GM12878 (cell line): ENCODE measurements around the gene VTN. TPM values are rescaled to one million over a fixed set of nuclear protein-coding genes. Genes with fewer than 3 reads are reported as not detected.

ENCODE experiments used
- BMI1 ChIP-seq: fragments of 450-650 bp; IDR thresholded peaks from 2 replicates; pipeline ENCODE4 v1.6.1; 2016; ENCODE audit warnings: mild to moderate bottlenecking, moderate library complexity, borderline replicate concordance
- CEBPB ChIP-seq, 2 experiments: fragments of 150-350 bp in 1 of 2; IDR thresholded peaks; 2 replicates each; pipeline ENCODE4 v1.6.1; 2012 to 2014; ENCODE audit warnings: low read depth in 2 of 2, low read length in 2 of 2, borderline replicate concordance in 1 of 2, inconsistent platforms in 1 of 2
- CUX1 ChIP-seq: IDR thresholded peaks from 2 replicates; pipeline ENCODE4 v1.6.1; 2012; ENCODE audit warnings: improper control_type of control experiment, low read depth, low read length; ENCODE audit not compliant: insufficient replicate concordance
- IKZF2 ChIP-seq, 2 experiments: fragments of 450-650 bp; IDR thresholded peaks; 2 replicates each; pipeline ENCODE4 v1.6.1; 2017; ENCODE audit warnings: mild to moderate bottlenecking in 2 of 2, moderate library complexity in 2 of 2
- RBBP5 ChIP-seq: fragments of 200-600 bp; sonication (generic); conservative IDR thresholded peaks from 2 replicates; pipeline ENCODE4 v1.6.1; 2016
- SIN3A ChIP-seq: IDR thresholded peaks from 2 replicates; pipeline ENCODE4 v1.6.1; 2012; ENCODE audit warnings: low read depth, low read length, improper control_type of control experiment
- SP1 ChIP-seq: IDR thresholded peaks from one replicate; pipeline ENCODE4 v1.6.1; 2011; ENCODE audit warnings: low read depth, low read length
- SUZ12 ChIP-seq: fragments of 200-600 bp; sonication (generic); IDR thresholded peaks from one replicate; pipeline ENCODE4 v1.6.1; 2018; ENCODE audit warnings: antibody characterized with exemption, mild to moderate bottlenecking; ENCODE audit not compliant: unreplicated experiment
- ZBTB11 ChIP-seq: fragments of 450-650 bp; formaldehyde crosslinking; IDR thresholded peaks from 2 replicates; pipeline ENCODE4 v1.5.0; 2022; ENCODE audit warnings: mild to moderate bottlenecking, missing genetic modification characterization
- polyA plus RNA-seq, 11 experiments: library from polyadenylated mRNA; depleted of rRNA in 4 of 11; unstranded in 6 of 11; stranded (reverse) in 5 of 11; fragments of >200 nt; fragmentation: Nextera tagmentation in 4 of 11; fragmentation: Illumina TruSeq in 1 of 11; extraction: Ambion mirVana in 4 of 11; extraction: Trizol in 1 of 11; gene quantifications; 1 replicate in 1 of 11; 2 replicates in 10 of 11; pipeline versions ENCODE4 v1.2.1 to v1.2.3, GENCODE V29; 2011 to 2016; ENCODE audit warnings: inconsistent platforms in 2 of 11, missing spikeins in 2 of 11, low read depth in 1 of 11
- total RNA-seq, 4 experiments: library from RNA; depleted of rRNA in 3 of 4; stranded (reverse); fragments of >200 nt in 3 of 4; fragmentation: Illumina TruSeq in 1 of 4; extraction: Trizol in 1 of 4; gene quantifications; 2 replicates each; pipeline versions ENCODE4 v1.2.1 to v1.2.3, GENCODE V29; 2013 to 2021
- TF ChIP-seq, protein P1 (sequence below): fragments of 450-650 bp; IDR thresholded peaks from 2 replicates; pipeline ENCODE4 v1.6.1; 2016; ENCODE audit warnings: mild to moderate bottlenecking, moderate library complexity, borderline replicate concordance
- TF ChIP-seq, protein P2 (sequence below), 3 experiments: IDR thresholded peaks in 2 of 3; conservative IDR thresholded peaks in 1 of 3; 2 replicates each; pipeline ENCODE4 v1.5.1; 2011; ENCODE audit warnings: low read depth in 3 of 3, low read length in 3 of 3, mild to moderate bottlenecking in 3 of 3, control low read depth in 2 of 3, moderate library complexity in 2 of 3, inconsistent platforms in 1 of 3, mixed read lengths in 1 of 3; ENCODE audit not compliant: control insufficient read depth in 2 of 3, insufficient read depth in 1 of 3; ENCODE audit errors: extremely low read depth in 1 of 3

The VTN gene
- total and polyA plus RNA-seq, 10 of the 15 experiments (the other 5 are each of a cell fraction or from before 2014, with no cell fraction given) = 0.04 to 1.3 (median 0.13) TPM; not detected in 5

DNA sequence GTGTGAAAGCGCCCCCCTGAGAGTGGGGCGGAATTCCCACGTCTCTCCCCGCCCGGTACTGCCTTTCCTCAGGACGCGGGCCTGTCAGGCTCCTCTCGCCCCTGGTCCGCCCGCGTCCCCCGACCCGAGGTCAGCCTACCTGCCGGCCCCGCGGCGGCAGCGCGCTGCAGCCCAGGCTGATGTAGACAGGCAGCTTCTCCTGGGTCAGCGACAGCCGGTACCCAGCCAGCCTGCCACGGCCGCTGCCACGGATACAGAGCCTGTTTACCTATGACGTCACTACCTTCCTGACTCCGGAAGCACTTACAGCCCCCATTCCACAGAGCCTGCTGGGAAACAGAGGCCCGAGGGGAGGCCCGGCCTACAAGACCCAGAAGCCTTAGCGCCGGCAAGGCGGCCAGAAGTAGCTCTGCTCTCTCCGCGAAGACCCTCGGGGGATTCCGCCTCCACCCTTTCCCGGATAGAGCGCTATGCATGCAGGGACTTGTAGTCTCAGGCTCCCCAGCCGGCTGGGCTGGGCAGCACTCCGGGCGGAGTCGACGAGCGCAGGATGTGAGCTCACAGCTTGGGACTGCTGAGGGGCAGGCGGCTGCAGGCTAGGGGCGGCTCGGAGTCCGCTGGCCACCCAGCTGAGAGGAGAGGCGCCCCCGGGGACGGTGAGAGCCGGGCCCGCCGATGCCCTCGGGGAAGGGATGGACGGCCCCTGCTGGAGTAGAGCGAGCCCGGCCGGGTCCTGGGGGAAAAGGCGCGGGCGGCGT is 34.7 kb downstream of the VTN start, which contains the start of the genes IFT20 and TNFAIP1 (continued):
- TF ChIP-seq, protein P1, sequence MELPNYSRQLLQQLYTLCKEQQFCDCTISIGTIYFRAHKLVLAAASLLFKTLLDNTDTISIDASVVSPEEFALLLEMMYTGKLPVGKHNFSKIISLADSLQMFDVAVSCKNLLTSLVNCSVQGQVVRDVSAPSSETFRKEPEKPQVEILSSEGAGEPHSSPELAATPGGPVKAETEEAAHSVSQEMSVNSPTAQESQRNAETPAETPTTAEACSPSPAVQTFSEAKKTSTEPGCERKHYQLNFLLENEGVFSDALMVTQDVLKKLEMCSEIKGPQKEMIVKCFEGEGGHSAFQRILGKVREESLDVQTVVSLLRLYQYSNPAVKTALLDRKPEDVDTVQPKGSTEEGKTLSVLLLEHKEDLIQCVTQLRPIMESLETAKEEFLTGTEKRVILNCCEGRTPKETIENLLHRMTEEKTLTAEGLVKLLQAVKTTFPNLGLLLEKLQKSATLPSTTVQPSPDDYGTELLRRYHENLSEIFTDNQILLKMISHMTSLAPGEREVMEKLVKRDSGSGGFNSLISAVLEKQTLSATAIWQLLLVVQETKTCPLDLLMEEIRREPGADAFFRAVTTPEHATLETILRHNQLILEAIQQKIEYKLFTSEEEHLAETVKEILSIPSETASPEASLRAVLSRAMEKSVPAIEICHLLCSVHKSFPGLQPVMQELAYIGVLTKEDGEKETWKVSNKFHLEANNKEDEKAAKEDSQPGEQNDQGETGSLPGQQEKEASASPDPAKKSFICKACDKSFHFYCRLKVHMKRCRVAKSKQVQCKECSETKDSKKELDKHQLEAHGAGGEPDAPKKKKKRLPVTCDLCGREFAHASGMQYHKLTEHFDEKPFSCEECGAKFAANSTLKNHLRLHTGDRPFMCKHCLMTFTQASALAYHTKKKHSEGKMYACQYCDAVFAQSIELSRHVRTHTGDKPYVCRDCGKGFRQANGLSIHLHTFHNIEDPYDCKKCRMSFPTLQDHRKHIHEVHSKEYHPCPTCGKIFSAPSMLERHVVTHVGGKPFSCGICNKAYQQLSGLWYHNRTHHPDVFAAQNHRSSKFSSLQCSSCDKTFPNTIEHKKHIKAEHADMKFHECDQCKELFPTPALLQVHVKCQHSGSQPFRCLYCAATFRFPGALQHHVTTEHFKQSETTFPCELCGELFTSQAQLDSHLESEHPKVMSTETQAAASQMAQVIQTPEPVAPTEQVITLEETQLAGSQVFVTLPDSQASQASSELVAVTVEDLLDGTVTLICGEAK = peak; percentile 98
- TF ChIP-seq SP1 (no peak), ZBTB11 (CRISPR knock-in tag) (peak; percentile 52), CEBPB (IDR thresholded peaks at IDR 0.05; ENCODE audit: borderline replicate concordance in 1 of 2, low read depth in 2 of 2, low read length in 2 of 2) (no peak), RBBP5 (no peak), CUX1 (no peak), IKZF2 (IDR thresholded peaks at IDR 0.05) (no peak), BMI1 (peak; percentile 32; the same call in 1 of the 2 replicates), SUZ12 (no peak), SIN3A (peak; percentile 93; the same call in 1 of the 2 replicates)
- TF ChIP-seq, protein P2, sequence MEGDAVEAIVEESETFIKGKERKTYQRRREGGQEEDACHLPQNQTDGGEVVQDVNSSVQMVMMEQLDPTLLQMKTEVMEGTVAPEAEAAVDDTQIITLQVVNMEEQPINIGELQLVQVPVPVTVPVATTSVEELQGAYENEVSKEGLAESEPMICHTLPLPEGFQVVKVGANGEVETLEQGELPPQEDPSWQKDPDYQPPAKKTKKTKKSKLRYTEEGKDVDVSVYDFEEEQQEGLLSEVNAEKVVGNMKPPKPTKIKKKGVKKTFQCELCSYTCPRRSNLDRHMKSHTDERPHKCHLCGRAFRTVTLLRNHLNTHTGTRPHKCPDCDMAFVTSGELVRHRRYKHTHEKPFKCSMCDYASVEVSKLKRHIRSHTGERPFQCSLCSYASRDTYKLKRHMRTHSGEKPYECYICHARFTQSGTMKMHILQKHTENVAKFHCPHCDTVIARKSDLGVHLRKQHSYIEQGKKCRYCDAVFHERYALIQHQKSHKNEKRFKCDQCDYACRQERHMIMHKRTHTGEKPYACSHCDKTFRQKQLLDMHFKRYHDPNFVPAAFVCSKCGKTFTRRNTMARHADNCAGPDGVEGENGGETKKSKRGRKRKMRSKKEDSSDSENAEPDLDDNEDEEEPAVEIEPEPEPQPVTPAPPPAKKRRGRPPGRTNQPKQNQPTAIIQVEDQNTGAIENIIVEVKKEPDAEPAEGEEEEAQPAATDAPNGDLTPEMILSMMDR (IDR thresholded peaks at IDR 0.05 in 2 of 3, conservative IDR thresholded peaks at IDR 0.05 in 1 of 3; ENCODE audit: control insufficient read depth in 2 of 3, extremely low read depth in 1 of 3, insufficient read depth in 1 of 3, low read depth in 3 of 3, low read length in 3 of 3) = no peak
